Lung (tissue), 12 donors: ENCODE measurements around the gene MAL. TPM values are rescaled to one million over a fixed set of nuclear protein-coding genes. Genes with fewer than 3 reads are reported as not detected.

ENCODE experiments used
- ATAC-seq: fragments of 200-7000 bp; cut with Tn5 transposase; one replicate; pipeline ENCODE4 v1.9.1; 2020; ENCODE audit warnings: moderate number of reproducible peaks; ENCODE audit not compliant: insufficient read depth, low FRiP score
- DNase-seq, 3 donors: peaks; one replicate each; pipeline ENCODE4 v3.0.0-alpha.2; 2013 to 2017
- H3K27ac ChIP-seq, 2 donors: one replicate each; pipeline ENCODE4 v1.5.1; 2013; ENCODE audit warnings: mild to moderate bottlenecking in 2 of 2, moderate library complexity in 2 of 2, control low read depth in 1 of 2, inconsistent platforms in 1 of 2, low read depth in 1 of 2, low read length in 1 of 2
- H3K27me3 ChIP-seq, 3 donors: one replicate each; pipeline ENCODE4 v1.5.1; 2013; ENCODE audit warnings: low read length in 2 of 3; ENCODE audit not compliant: control insufficient read depth in 3 of 3, insufficient read depth in 3 of 3
- H3K36me3 ChIP-seq, 4 donors: one replicate each; pipeline ENCODE4 v1.5.1; 2013; ENCODE audit warnings: low read length in 4 of 4, mild to moderate bottlenecking in 1 of 4, moderate library complexity in 1 of 4; ENCODE audit not compliant: control insufficient read depth in 4 of 4, insufficient read depth in 4 of 4
- H3K4me1 ChIP-seq, 5 donors: one replicate each; pipeline ENCODE4 v1.5.1; 2013; ENCODE audit warnings: low read length in 5 of 5, mild to moderate bottlenecking in 2 of 5, moderate library complexity in 1 of 5; ENCODE audit not compliant: control insufficient read depth in 5 of 5, insufficient read depth in 5 of 5
- H3K4me3 ChIP-seq: one replicate; pipeline ENCODE4 v1.5.1; 2013; ENCODE audit warnings: mild to moderate bottlenecking, control low read depth, moderate library complexity
- H3K9ac ChIP-seq, 2 donors: one replicate each; pipeline ENCODE4 v1.5.1; 2013; ENCODE audit warnings: low read length in 2 of 2, control low read depth in 1 of 2; ENCODE audit not compliant: insufficient read depth in 1 of 2
- H3K9me3 ChIP-seq, 4 donors: one replicate each; pipeline ENCODE4 v1.5.1; 2013; ENCODE audit warnings: low read length in 3 of 4, mild to moderate bottlenecking in 1 of 4, moderate library complexity in 1 of 4; ENCODE audit not compliant: control insufficient read depth in 4 of 4, insufficient read depth in 3 of 4
- WGBS, 2 donors: extraction: QIAGEN DNeasy Blood & Tissue Kit; methylation state at CpG; one replicate each; pipeline ENCODE4 v1.1.7; 2013; 5-methylcytosine and 5-hydroxymethylcytosine counted together
- polyA plus RNA-seq, 2 donors: library from polyadenylated mRNA; stranded (reverse); fragments of 200-250 nt; gene quantifications; one replicate each; pipeline ENCODE4 v1.2.1, GENCODE V29; 2013
- total RNA-seq, 2 donors: library from RNA; depleted of rRNA in 1 of 2; stranded (reverse); fragments of >200 nt in 1 of 2; gene quantifications; one replicate each; pipeline ENCODE4 v1.2.1, GENCODE V29; 2014 to 2021
- TF ChIP-seq, protein P1 (sequence below): IDR thresholded peaks from 2 replicates; pipeline ENCODE4 v1.5.1; 2012; ENCODE audit warnings: mild to moderate bottlenecking; ENCODE audit errors: control extremely low read depth, extremely low read depth
- donor health status: control.
- donor health status: control.
- donor health status: Bipolar disorder and iron deficiency.
- donor health status: healthy.
- donor health status: DM: yes; HTN: yes; CAD: no.

The MAL gene
- total and polyA plus RNA-seq, 4 donors = 1.3 to 19.0 (median 10.5) TPM

DNA sequence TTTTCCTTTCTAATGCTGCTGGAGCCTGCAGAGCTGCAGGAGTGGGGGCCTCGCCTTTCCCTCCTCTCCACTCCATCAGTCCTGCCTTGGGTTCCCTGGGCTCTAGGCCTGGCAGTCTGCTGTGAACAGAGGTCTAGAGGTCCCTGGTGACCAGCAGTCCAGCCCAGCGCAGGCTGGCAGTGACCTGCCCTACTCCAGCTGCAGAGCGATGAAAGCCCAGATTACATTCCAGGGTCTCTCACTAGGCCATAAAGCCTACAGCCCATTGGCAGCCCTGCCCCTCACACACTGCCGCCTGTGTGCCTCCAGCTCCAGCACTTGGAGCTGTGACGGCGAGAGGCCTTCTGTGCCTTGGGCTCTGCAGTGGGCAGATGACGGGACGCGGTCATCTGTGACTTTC, 14.8 kb upstream of the MAL start:
- TF ChIP-seq, protein P1, sequence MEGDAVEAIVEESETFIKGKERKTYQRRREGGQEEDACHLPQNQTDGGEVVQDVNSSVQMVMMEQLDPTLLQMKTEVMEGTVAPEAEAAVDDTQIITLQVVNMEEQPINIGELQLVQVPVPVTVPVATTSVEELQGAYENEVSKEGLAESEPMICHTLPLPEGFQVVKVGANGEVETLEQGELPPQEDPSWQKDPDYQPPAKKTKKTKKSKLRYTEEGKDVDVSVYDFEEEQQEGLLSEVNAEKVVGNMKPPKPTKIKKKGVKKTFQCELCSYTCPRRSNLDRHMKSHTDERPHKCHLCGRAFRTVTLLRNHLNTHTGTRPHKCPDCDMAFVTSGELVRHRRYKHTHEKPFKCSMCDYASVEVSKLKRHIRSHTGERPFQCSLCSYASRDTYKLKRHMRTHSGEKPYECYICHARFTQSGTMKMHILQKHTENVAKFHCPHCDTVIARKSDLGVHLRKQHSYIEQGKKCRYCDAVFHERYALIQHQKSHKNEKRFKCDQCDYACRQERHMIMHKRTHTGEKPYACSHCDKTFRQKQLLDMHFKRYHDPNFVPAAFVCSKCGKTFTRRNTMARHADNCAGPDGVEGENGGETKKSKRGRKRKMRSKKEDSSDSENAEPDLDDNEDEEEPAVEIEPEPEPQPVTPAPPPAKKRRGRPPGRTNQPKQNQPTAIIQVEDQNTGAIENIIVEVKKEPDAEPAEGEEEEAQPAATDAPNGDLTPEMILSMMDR = no peak
- peaks cover 0 to 52% (median 36%) of the 10 kb centered on the region in 5 donors for H3K4me1 ChIP-seq
- WGBS, 2 donors = 90 to 94% methylated on average over 9 of the region's 9 CpGs
- no peaks in the 10 kb centered on the region for H3K36me3 ChIP-seq
- H3K27ac ChIP-seq = no peak overlapping the region
- no peak overlapping the region for H3K9ac ChIP-seq
- no peak overlapping the region for H3K4me3 ChIP-seq
- peak in 1 of 3 donors; percentile 33 for DNase-seq
- H3K9me3 ChIP-seq = no peaks in the 10 kb centered on the region
- ATAC-seq = no peak
- no peaks in the 10 kb centered on the region for H3K27me3 ChIP-seq

DNA sequence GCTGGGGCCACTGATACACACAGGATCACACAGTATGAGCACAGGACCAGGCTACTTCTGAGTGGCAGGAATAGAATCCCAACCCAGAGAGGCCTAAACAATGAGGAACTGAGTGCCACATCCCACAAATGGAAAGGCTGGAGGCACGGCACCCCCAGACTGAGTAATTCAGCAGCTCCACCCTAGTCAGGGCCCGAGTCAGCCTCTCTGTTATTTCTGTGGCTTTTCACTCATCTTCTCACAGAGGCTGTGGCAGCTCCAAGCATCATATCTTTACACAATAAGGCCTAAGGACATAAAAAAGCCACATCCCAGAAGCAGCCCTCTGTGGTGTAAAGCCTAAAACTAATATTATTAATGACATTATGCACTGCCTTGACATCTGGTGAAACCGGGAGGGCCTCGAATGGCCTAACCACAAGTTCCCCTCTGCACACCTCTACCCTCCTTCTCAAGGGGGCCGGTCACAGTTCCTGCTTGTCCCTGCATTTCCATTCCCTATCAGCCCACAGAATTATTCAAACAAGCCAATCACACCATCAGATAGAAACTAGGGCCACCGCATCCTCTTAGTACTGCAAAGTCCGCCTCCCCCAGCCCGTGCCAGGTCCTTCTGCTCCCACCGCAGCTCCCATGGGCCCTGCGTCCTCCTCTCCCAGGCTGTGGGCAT, 12.5 kb upstream of the MAL start:
- Histone ChIP-seq H3K9ac (no peak overlapping the region), H3K27me3 (no peaks in the 10 kb centered on the region), H3K4me3 (no peak overlapping the region), H3K27ac (no peak overlapping the region), H3K4me1 (peaks cover 0 to 44% (median 26%) of the 10 kb centered on the region in 5 donors), H3K9me3 (no peaks in the 10 kb centered on the region), H3K36me3 (no peaks in the 10 kb centered on the region)
- DNase-seq (no peak), ATAC-seq (no peak)
- 42 to 68% methylated on average over 10 of the region's 10 CpGs for WGBS, 2 donors
- TF ChIP-seq, protein P1 = no peak

DNA sequence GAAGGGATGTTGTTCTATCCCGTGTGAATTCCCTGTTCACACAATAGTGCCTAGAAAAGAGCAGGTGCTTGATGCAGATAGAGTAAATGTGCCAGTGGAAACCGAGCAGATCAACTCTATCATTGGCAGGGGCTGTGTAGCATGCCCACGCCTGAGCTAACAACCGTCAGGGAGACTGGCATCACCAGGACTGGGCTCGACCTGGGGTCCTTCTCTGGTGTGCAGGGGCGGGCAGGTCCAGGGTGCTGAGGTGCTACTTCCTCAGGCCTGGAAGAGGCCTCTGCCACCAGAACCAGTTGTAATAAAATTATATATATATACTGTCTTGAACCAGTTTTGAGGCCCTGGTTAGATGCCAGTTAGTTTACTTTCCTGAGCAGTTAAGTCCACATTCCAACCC, 11.8 kb upstream of the MAL start:
- Histone ChIP-seq H3K27ac (no peak overlapping the region), H3K9me3 (no peaks in the 10 kb centered on the region), H3K9ac (no peak overlapping the region), H3K27me3 (no peaks in the 10 kb centered on the region), H3K36me3 (no peaks in the 10 kb centered on the region), H3K4me1 (peaks cover 0 to 37% (median 20%) of the 10 kb centered on the region in 5 donors), H3K4me3 (no peak overlapping the region)
- TF ChIP-seq, protein P1 = no peak
- DNase-seq (no peak), ATAC-seq (no peak)
- WGBS, 2 donors = 87 to 94% methylated on average over 6 of the region's 6 CpGs

DNA sequence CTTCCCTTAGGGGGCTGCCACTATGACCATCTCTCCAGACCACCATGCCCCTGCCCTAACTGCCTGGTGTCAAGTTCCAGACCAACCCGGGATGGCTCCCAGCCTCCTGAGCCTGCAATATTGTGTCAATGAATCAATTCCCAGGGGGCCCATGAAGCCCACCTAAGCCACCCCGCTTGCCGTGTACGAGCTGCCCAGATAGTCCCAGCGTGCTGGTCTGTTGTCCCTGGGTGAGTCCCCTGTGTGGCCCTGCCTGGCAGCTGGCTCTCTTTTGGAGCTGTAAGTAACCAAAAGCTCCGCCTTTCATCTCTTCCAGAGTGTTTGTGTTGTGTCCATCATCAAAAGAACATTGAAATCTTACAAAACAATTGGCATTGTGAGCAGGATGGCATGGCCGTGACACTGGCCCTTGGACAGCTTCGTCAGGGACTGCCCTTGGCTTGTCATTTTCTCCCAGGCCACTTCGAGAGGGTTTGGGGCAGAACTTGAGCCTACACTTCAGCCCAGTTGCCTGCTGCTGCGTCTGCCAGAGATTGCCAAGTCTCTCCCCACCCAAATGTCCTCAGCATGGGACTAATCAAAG, 11.3 kb upstream of the MAL start:
- no peak overlapping the region for H3K9ac ChIP-seq
- ATAC-seq = no peak
- H3K9me3 ChIP-seq = no peaks in the 10 kb centered on the region
- peaks cover 0 to 32% (median 19%) of the 10 kb centered on the region in 5 donors for H3K4me1 ChIP-seq
- TF ChIP-seq, protein P1 = no peak
- no peak overlapping the region for H3K4me3 ChIP-seq
- H3K36me3 ChIP-seq = no peaks in the 10 kb centered on the region
- H3K27ac ChIP-seq = no peak overlapping the region
- no peaks in the 10 kb centered on the region for H3K27me3 ChIP-seq
- no peak for DNase-seq
- WGBS, 2 donors = 77 to 84% methylated on average over 10 of the region's 10 CpGs
